AG09319 (cell line): Measurements from ENCODE around the gene DAP.

Experiments used
- DNase-seq: peaks from one replicate; pipeline ENCODE4 v3.0.0-alpha.2; 2010; ENCODE audit warnings: low read depth; ENCODE audit errors: extremely low read depth
- TF ChIP-seq, protein P1 (sequence below): IDR thresholded peaks from 2 replicates; pipeline ENCODE4 v1.5.1; 2011; ENCODE audit warnings: low read depth, mild to moderate bottlenecking, inconsistent platforms, low read length, moderate library complexity

Gene DAP

DNA sequence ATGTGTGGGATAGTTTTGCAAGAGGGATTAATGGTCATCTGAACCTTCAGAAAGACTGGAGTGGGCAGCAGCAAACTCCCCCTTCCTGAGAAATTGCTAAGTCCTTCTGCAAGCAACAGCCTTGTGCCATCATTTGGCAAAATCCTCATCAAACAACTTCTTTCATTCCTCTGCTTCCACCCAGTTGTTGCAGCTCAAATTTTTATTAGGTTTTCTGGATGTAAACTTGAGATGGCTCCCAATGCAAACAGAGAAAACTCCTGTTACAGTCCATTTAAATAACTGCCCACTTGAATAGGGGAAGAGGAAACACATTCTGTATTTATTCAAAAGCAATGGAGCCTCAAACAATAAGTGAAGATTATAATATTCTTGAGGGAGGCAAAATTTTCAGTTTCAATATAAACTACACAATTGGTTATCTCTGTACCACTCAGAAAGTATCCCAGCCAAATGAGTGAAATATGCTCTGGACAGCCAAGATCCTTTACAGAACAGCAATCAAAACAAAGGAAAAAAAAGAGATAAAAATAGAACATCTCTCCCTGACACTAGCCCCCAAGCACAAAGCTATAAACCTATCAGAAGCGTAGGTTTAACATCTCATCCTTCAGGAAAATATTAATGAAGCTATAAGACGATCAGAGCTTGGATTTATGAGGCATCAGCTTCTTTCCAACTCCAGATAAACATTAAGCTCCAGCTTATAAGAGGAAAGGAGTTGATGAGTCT is 17.3 kb upstream of the DAP start:
- DNase-seq: no peak
- TF ChIP-seq, protein P1, sequence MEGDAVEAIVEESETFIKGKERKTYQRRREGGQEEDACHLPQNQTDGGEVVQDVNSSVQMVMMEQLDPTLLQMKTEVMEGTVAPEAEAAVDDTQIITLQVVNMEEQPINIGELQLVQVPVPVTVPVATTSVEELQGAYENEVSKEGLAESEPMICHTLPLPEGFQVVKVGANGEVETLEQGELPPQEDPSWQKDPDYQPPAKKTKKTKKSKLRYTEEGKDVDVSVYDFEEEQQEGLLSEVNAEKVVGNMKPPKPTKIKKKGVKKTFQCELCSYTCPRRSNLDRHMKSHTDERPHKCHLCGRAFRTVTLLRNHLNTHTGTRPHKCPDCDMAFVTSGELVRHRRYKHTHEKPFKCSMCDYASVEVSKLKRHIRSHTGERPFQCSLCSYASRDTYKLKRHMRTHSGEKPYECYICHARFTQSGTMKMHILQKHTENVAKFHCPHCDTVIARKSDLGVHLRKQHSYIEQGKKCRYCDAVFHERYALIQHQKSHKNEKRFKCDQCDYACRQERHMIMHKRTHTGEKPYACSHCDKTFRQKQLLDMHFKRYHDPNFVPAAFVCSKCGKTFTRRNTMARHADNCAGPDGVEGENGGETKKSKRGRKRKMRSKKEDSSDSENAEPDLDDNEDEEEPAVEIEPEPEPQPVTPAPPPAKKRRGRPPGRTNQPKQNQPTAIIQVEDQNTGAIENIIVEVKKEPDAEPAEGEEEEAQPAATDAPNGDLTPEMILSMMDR: no peak

DNA sequence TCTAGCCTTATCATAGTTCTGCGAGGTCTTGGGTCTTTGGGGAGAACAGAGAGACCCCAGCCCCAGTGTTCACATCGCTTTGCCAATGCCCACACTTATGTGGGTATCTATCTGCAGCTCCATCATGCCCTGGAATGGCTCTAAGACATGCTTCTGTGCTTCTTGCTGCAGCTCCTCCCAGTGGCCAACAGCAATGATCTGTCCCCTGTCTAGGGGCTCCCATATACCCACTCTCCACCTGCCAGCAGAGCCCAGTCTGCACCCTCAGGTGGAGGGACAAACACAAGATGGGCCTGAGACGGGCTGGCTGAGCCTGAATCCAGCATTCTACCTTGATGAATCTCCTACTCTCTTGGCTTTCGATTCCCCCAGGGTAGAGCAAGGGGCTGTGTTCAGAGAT is 14.6 kb upstream of the DAP start:
- DNase-seq: no peak
- TF ChIP-seq, protein P1: no peak

DNA sequence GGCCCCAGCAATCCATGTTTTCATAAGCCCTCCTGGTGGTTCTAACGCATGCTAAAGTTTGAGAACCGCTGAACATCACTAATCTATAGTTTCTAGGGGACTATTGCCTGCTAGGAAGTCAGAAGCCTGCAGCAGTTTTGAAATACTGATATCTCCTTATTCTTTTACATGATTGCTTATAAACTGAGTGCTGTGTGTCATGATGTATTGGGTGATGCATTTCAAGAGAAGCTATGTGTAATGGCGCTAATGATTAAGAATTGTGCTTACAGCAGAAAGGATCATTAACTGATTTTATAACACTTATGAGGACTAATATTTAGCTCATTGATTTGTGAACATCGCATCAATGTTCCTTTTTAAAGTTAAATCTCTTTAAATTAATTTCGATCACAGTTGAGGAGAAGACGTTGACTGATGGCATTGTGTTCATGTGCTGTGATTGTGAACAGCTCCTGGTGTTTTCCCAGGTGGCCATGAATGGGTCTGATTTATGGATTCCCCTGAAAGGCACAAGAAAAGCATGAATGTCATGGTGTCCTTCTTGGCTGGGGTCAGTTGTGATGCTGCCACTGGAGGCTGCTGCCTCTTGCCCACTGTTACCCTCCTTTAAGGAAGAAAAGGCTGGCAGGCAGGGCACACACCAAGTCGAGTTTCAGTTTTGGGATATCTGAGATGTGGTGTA is 12.0 kb upstream of the DAP start:
- DNase-seq: no peak
- TF ChIP-seq, protein P1: no peak

DNA sequence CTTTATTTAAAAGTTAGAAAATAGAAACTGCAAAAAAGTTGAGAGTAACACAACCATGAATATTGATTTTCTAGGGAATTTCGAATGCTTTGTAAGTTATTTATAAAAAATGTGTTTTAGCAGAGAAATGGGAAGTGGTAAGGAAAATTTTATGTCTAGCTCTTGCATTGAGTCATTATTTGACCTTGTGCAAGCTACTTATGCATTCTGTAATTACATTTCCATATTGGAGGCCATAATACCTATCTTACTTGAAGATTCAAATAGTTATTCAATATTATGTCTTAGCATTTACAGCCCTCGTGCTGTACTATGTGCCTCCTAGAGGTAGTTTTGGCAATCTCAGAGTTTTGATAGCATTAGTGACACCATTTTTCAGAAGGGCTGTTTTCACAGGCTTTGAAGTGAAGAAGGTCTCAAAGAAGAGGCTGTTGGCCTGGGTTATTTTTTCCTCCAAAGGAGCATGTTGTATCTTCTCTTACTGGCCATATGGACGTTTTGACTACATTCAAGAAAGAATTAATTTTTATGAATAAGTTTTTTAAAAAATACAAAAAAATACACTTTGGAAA is 7.4 kb upstream of the DAP start:
- no peak for DNase-seq
- TF ChIP-seq, protein P1: no peak

DNA sequence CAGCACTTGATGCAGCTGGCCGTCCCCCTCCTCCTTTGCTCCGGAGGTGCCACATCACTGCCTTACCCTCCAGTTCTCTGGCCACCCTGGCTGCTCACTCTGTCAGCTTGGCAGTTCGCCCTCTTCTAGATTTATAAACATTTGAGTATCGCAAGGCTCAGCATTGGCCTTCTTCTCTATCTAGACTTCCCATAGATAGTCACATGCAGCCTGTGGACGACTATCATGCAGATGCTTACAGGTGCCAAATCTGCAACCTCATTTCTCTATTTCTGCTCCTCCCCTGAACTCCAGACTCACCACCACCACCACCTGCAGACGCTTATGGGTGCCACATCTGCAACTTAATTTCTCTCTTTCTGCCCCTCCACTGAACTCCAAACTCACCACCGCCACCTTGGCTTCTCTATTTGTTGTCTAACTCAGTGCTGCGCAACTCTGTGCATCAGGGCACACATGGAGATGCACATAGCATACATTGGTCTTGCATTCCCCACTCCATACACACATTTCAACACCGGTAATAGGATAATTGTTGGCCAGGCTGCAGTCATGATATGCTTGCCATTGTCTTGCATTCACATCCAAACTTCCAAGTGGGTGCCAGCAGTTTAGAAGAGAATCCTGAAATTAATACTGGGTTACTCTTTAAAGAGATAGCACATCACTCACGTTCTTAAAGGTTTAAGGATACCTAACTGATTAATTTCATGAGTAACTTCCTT is 1.9 kb upstream of the DAP start:
- TF ChIP-seq, protein P1: no peak
- DNase-seq: no peak

DNA sequence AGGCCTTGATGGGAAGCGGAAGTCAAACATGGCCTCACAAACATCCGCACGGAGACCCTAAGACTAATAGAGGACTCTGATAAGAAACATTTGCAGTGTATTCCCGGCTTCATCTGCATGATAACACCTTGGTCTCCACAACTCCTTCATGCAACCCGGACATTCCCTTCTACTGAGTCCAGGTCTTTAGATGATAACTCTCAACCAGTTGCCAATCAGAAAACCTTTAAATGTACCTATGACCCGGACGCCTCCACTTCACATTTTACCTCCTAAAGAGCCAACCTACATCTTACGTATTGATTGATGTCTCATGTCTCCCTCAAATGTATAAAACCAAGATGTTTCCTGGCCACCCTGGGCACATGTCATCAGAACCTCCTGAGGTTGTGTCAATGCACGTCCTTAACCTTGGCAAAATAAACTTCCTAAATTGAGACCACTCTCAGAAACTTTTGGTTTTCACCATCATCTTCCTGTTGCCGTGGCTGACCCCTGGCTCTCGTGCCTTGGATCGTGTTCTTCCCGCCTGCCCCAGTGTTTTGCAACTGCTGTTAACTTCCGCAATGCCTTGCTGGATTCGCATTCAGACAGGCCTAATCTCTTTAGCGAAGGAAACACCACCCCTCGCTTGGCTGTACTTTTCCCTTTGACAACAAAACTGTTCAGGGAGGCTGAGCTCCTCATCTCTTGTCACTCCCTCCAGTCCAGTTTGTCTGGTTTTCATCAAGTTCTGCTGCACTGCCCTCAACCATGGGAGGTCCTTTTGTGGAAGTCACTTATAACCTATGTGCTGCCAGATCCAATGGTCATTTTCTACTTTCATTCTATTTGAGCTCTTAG is 1.1 kb upstream of the DAP start:
- no peak for DNase-seq
- TF ChIP-seq, protein P1: no peak
